ENCODE results near the gene WDR82.

Gene WDR82

DNA sequence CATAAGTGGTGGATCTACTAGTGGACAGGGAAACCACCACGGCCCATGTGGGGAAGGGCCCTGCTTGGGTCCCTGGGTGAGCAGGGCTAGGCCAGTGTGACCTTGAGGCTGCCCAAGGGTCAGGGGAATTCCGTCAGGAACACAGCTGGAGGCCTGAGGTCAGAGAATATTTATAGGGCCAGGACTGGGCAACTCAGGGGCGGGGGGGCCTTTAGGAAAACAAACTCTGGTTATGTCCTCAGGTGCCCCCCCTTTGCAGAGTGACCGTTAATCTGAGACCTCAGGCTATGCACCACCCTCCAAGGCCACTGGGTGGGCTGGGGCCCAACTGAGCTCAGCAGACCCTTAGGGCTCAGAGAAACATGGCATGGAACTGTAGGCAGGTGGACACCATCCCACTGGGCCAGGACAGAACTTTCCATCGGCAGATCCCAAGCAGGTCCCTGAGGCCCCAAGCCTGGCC lies 42.0 kb downstream of the WDR82 start:
- DNase-seq: no peak

DNA sequence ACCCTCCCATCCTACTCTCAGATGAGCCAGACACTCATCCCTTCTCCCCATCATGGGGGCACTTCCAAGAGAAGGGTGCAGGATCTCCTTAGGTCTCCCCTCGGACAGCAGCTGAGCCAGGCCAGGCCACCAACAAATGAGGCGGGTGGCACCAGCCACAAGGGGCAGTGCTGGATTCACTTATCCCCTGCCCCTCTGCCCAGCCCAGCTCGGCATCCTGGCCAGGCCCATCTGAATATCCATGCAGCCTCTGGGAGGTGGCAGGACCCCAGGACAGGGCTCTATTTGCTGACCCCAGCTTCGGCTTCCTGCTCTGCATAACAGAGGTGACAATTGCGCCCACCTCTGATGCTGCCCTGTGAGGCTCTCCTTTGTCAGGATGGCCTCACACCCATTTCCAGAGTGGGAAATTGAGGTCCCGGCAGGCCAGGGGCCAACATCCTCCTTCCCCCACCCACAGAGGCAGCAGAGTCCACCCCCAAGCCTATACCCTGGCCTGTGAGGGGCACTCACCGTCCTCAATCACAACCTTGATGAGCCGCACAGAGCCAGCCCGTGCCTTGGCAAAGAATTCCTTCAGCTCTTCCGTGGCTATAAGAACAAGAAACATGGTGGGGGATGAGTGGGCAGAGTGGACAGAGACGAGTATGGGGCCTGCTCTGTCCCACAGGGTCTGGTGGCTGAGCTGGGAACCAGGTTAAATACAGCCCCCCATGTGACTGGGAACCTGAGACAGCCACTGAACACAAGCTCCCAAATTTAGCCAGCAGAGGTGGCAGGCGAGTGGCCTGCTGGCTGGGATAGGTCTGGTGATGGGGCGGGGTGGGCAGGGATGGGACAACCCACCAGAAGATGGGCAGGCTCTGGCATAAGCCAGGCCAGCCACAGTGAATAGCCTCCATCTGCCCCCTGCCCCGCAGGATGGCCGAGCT lies 43.7 kb downstream of the WDR82 start:
- DNase-seq: no peak

DNA sequence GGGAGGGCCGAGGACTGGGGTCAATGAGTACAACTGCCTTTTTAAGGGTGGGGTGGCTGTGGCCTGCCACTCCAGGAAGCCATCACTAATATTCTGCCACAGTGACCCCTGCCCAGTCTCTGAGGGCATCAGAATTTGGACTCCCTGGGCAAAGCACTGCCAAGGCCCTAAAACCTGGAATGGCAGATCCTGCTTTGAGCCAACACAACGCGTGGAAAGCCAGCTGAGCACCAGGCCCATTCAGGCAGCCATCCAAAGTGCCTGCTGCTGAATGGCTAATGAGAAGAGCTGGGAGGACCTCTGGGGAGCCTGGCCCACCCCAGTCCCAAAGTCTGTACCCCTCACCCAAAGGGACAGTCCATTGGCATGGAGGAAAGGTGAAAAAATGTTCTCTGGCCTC lies 44.5 kb downstream of the WDR82 start:
- no peak for DNase-seq

DNA sequence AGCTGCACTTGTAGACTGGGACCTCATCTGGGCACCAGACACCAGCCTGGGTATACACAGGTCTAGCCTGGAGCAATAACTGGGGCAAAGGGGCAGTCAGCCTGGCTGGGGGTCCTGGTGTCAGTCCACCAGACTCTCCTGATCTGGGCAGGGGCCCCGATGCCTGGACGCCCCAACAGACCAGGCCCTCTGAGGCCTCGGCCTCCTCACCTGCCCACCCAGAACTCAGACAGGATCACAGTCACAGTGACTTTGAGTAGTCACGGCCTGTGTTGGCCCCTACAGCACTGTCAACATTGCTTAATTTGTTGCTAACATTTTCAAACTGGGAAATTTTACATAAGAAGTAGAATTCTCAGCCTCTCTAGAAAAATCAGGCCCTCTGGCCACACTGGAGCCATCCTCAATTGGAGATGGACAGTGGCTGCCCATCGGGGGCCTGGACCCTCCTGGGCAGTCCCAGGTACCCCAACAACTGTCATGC lies 45.3 kb downstream of the WDR82 start:
- DNase-seq: no peak

DNA sequence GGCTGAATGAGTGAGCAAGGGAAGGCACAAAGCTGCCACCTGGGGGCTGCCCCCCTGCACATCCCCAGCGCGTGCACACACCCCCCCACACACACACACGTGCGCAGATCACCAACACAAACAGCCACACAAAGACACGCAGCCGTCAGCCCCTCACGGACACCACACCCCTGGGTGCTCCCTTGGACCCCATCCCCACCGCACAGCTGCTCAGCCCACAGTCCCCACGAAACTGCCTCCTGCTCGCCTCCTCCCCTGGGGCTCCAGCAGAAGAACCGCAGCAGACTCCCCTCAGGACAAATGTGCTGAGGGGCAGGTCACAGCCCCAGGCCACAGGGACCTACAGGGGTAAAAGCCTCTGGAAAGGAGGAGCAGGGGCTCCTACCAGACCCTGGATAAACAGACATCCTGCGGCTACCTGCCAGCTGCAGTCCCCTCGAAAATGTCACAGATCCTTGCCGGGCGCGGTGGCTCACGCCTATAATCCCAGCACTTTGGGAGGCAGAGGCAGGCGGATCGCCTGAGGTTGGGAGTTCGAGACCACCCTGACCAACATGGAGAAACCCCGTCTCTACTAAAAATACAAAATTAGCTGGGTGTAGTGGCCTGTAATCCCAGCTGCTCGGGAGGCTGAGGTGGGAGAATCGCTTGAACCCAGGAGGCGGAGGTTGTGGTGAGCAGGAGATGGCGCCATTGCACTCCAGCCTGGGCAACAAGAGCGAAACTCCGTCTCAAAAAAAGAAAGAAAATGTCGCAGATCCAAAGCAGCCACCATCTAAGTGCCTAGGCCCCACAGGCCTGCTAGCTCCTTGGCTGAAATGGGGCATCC lies 46.0 kb downstream of the WDR82 start:
- no peak for DNase-seq

DNA sequence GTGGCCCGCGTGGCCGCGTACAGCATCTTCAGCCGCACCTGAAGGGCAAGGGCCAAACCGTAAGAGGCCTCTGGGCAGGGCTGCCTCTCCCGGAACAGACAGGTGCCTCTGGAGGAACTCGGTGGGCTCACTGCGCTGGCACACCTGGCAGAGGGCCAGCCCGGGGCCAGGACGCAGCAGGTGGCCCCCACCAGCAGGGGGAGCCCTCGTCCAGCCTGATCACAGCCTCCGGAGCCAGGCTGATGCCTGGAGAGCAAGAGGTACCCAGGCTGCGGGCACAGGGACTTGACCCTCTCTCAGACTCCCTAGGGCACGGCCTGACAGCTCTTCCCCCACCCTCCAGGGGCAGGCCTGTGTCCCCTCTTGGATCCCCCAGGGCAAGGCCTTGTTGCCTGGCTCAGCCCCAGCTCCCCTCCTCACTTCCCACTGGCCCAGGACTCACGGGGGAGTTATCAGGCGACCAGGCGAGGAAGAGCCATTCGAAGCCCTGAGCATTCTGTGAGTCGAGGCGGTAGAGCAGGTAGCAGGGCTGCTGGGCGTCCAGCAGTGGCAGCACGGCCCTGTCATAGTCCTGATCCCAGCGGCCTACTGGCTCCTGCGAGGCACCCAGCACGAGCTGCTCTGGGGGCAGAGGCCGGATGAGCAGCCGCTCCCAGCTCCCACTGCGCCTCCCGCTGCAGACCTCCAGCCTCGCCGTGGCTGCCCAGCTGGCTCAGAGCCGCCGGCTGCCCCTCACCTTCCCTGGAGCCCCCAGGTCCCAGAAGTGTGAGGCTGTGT lies 46.8 kb downstream of the WDR82 start:
- peak; percentile 18 to 39 for DNase-seq

DNA sequence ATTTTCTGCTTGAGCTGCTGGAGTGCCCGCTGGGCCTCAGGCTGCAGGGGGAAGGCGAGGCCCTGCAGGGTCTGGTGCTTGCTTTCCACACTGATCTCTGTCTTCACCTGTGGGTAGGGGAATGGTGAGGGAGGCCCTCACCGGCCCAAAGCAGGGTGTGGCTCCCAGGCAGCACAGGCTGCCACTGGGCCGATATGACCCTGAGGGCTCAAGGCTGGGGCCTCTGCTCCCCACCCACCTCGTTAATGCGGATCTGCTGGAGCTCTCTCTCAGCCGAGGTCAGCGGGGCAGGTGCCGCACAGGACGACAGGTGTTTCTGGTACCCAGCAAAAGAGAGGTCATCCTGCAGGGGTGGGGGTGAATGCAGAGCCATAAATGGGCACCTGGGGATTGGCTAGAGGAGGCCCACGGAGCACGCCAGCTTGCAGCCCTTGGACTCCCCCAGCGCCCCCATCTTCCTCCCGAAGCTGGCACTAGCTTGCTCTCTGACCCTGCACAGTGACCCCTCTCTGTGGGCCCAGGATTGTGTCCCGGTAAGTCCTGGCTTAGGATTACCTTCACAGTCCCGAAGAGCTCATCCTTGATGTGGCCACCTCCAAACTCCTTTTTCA lies 47.5 kb downstream of the WDR82 start:
- DNase-seq: no peak

DNA sequence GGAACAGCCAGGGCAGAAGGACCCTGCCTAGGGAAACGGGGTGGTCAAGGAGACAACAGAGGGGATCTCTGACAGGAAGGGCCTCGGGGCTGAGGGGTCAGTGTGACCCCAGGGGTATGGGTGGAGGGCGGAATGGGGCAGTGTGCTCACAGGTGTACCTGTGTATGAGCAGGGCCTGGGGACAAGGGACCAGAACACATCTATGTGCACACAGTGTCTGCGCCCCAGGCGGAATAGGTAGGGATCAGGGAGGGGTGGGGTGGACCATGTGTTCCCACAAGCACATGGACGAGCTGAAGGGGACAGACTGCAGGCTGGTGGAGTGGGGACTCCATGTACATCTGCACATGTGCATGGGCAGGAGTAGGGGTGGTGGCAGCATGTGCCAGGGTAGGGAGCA lies 48.0 kb downstream of the WDR82 start:
- no peak for DNase-seq

DNA sequence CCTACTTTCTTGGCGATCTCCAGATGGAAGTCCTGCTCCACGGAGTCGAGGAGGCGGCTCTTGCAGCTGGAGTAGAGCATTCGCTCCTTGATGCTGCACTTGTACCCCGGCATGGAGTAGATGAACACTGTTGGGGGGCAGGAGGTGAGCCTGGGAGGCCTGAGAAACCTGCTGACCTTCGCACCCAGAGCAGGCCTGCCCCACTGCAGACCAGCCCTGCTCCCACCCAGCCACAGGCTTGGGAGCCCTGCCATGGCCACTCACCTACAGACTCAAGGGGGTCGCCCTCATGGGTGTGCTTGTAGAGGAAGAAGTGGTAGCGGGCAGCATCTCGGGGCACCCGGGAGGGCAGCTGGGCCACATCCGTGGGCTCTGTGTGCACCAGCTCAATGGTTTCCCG lies 48.8 kb downstream of the WDR82 start:
- no peak for DNase-seq

DNA sequence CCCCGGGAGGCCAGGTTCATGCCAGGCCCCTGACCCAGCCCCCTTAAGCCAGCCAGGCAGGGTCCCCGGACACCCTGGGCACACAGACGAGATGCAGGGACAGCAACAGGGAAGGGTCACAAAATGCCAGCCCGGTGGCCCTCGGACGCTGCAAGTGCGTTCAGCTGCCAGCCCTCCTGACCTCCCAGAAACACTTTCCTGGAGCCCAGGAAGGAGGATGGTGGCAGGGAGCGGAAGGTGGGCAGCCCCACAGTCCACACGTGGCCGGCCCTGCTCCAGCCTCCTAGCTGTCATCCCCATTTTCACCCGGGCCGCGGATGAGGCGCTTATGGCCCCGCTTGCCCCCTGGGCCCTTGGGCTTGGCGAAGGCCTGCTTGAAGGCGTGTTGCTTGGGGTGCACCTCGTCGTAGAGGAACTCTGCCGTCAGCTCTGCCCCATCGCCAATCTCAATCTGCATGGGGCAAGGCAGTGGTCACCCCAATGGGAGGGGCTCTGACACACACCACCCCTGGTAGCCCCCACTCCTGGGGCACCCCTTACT lies 49.6 kb downstream of the WDR82 start:
- no peak for DNase-seq

DNA sequence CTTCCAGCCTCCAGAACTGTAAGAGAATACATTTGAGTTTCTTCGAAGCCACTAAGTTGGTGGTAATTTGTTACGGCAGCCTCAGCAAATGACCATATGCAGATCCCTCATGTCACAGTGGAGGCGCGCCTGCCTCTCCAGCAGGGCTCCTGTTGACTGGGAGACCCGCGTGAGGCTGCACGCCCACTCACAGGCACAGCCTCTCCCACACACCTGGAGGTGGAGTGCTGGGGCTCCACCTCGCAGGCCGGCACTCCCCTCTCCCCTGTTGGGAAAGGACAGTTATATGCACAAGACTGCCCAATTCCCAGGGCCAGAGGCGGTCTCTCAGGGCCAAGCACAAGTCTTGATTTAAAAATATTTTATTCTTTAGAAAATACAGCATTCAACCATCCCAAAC lies 50.2 kb downstream of the WDR82 start:
- no peak for DNase-seq

DNA sequence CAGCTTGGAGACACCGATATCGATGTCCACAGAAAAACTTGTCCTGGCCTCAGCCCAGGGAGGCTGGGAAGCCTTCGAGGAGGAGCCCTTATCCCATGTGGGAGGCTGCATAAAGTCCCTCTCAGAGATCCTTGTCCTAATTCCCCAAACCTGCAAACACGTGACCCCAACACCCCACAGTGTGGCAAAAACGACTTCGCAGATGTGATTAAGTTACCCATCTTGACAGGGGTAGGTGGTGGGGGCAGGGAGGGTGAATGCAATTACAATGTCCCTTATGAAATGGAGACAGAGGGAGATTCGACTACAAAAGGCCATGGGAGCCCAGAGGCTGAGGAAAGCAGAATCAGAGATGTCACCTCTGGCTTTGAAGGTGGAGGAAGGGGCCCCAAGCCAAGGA lies 50.7 kb downstream of the WDR82 start:
- DNase-seq: no peak

DNA sequence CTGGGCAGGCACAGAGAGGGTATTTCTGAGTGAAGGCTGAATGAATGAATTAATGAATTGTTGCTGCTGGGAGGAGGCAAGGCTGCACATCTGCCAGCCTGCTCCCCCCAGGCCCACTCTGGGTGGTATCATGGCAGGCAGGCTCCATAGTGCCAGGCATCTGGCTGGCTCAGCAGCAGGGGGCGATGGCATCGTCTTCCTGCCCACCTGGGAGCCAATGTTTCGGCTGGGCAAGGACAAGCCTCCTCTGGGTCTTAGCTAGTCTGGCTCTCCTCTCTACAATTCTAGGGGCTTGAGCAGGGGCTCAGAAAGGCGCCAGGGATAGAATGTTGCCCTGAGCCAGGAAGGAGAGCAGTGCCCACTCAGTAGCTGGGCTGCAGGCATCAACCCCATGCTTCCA lies 51.3 kb downstream of the WDR82 start:
- peak in 1 of 2 experiments; percentile 9 for DNase-seq

DNA sequence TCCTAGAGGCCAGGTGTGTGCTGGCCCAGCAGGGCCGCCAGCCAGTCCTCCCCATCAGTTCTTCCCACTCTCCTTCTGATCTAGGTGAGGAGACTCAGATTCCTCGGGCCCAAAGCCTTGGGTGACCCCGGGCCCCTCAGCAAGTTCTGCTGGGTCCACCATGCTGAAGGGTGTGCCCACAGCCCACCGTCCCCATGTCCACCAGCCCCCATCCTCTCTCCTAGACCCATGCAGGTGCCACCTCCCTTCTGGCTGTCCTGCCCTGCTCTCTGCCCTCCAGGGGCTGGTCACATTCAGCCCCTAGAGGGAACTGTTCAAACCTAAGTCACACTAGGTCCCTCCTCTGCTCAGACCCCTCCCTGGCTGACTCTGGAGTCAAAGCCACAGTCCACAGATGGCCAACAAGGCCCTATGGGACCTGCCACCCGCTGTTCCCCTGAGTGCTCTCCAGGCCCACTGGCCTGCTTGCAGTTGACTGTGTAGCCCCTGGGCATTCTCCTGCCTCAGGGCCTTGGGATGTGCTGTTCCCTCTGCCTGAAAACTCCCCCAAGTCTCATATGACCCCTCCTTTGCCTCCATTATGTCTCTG lies 52.1 kb downstream of the WDR82 start:
- no peak for DNase-seq

DNA sequence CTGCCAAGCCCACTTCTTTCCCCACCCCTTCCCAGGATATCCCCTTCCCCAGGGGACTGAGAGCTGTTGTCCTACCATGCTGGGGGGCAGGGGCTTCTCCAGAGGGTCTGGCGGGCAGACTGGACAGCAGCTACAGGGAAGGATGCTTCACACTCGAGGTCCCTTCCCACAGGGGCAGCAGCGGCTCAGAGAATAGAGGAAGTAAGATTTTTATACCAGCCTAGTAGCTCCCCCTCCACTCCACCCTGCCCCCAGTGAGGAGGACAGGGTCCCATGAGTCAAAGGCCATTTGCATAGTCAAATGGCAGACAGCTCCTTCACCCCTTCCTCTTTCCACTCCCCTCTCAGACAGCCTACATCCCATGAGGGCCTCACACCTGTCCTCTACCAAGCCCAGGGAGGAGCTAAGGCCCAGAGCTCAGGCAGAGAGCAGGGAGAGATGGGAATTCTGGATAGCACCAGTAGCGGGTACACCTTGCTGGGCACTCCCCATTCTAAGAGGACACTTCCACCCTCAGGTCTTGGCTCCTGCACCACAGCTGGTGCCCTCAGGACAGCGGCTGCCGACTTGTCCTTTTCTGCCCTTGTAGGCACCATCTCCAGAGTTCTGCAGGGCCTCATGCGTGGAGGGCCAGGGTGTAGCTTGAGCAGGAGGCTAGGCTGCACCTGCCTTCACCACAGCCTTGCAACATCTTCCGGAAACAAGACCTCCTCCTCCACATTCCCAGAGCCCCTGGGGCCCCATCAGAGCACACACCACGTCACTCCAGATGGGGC lies 52.8 kb downstream of the WDR82 start, which contains the start of gene TLR9:
TLR9 (minus strand) TSS at position 194 of the 777 bp plus-strand sequence; CDS start at position 78, 116 bp downstream.
- DNase-seq: no peak

DNA sequence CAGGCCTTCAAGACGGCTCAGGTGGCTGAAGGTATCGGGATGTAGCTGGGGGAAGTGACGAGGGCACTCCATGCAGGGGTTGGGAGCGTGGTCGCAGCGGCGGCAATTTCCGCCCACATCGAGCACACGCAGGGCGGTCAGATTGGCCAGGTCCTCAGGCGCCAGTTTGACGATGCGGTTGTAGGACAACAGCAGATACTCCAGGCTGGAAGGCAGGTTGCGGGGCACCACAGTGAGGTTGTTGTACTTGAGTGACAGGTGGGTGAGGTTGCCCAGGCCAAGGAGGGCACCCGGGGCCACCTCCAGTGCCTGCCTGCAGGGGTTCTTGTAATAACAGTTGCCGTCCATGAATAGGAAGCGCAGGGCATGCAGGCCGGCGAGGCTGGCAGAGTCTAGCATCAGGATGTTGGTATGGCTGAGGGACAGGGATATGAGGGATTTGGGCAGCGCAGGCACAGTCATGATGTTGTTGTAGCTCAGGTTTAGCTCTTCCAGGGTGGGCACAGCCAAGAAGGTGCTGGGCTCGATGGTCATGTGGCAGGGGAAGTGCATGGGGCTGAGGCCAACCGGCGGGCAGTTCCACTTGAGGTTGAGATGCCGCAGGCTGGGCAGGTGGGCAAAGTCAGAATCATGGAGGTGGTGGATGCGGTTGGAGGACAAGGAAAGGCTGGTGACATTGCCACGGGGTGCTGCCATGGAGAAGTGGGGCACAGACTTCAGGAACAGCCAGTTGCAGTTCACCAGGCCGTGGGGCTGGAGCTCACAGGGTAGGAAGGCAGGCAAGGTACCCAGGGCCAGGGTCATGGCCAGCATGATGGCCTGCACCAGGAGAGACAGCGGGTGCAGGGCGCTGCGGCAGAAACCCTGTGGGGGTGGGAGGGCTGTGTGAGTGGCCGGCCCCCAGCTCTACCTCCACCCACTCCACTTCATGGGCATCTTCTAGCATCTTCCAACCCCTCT lies 54.7 kb downstream of the WDR82 start:
- DNase-seq: no peak

DNA sequence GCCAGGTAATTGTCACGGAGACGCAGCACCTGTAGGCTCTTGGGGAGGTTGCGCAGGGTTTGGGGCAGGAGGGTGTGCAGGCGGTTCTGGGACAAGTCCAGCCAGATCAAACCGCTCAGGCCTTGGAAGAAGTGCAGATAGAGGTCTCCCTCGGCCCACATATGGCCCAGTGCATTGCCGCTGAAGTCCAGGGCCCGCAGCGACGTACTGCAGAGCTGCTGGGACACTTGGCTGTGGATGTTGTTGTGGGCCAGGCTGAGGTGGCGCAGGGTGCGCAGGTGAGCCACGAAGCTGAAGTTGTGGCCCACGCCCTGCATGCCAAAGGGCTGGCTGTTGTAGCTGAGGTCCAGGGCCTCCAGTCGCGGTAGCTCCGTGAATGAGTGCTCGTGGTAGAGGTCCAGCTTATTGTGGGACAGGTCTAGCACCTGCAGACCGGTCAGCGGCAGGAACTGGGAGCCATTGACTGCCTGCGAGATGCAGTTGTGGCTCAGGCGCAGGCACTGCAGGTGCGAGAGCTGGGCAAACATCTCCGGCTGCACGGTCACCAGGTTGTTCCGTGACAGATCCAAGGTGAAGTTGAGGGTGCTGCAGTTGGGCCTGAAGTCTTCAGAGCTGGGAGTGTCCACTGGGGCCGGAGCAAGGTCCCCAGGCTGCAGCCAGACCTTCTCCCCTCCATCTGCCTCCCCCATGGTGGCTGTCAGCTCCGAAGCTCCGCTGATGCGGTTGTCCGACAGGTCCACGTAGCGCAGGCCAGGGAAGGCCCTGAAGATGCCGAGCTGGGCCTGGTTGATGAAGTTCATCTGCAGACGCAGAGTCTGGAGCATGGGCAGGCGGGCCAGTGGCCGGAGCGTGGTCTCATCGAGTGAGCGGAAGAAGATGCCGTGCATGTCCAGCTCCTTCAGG lies 55.9 kb downstream of the WDR82 start:
- no peak for DNase-seq

DNA sequence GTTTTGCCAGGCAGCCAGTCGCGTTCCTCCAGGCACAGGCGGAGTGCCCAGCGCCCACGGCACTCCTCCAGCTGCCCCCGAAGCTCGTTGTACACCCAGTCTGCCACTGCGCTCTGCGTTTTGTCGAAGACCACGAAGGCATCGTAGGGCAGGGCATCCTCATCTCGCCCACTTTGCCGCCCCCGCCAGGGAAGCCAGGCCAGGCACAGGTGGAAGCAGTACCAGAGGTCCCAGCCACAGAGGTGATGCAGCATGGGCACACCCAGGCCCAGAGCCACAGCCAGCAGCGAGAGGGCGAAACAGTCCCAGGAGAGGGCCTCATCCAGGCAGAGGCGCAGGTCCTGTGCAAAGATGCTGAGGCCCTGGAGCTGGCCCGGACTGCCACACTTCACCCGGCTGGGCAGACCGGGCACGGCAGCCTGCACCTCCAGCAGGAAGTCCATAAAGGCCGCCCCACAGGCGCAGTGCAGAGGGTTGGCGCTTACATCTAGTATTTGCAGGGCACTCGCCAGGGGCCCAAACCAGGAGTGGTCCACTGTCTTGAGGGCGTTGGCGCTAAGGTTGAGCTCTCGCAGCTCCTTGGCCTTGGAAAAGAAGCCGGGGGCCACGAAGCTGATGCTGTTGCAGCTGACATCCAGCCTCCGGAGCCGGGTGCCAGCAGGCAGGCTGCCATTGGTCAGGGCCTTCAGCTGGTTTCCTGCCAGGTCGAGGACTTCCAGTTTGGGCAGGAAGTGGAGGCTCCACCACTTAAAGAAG lies 56.7 kb downstream of the WDR82 start:
- no peak for DNase-seq

All from NCI-H524 (cell line).